Endothelial cell of umbilical vein (primary cell): ENCODE measurements around the gene GDI2.

Source experiments
- CTCF ChIP-seq, 2 donors: IDR thresholded peaks; 1 replicate in 1 of 2; 2 replicates in 1 of 2; pipeline ENCODE4 v1.5.1; 2011; ENCODE audit warnings: low read length in 2 of 2, mild to moderate bottlenecking in 2 of 2, moderate library complexity in 2 of 2, control low read depth in 1 of 2, inconsistent platforms in 1 of 2, low read depth in 1 of 2; ENCODE audit not compliant: insufficient read depth in 1 of 2; ENCODE audit errors: extremely low read depth in 1 of 2
- EZH2 ChIP-seq: IDR thresholded peaks from 2 replicates; pipeline ENCODE4 v1.6.1; 2012; ENCODE audit warnings: borderline replicate concordance, low read depth, mild to moderate bottlenecking, moderate library complexity, low read length, inconsistent platforms; ENCODE audit not compliant: severe bottlenecking
- FOS ChIP-seq: IDR thresholded peaks from 2 replicates; pipeline ENCODE4 v1.6.1; 2011; ENCODE audit warnings: mild to moderate bottlenecking, low read length, moderate library complexity, borderline replicate concordance; ENCODE audit not compliant: insufficient read depth
- JUN ChIP-seq: IDR thresholded peaks from 2 replicates; pipeline ENCODE4 v1.6.1; 2011; ENCODE audit warnings: borderline replicate concordance, low read depth; ENCODE audit not compliant: insufficient read length, insufficient read depth
- MAX ChIP-seq: IDR thresholded peaks from 2 replicates; pipeline ENCODE4 v1.6.1; 2011; ENCODE audit not compliant: insufficient read depth, insufficient read length
- MYC ChIP-seq: IDR thresholded peaks from one replicate; pipeline ENCODE4 v1.6.1; 2011; ENCODE audit warnings: mild to moderate bottlenecking, low read depth, low read length
- POLR2A ChIP-seq: IDR thresholded peaks from 2 replicates; pipeline ENCODE4 v1.6.1; 2012; ENCODE audit warnings: low read depth, mild to moderate bottlenecking, control low read depth, low read length
- POLR2AphosphoS5 ChIP-seq: IDR thresholded peaks from 2 replicates; pipeline ENCODE4 v1.6.1; 2012; ENCODE audit warnings: low read depth, mild to moderate bottlenecking, control low read depth, low read length, moderate library complexity; ENCODE audit not compliant: insufficient read depth

GRCh38 chr10:5758927-5759326 lies 54.3 kb downstream of the GDI2 start:
- no peak for TF ChIP-seq POLR2A
- no peak for TF ChIP-seq CTCF (IDR thresholded peaks at IDR 0.05; ENCODE audit: extremely low read depth in 1 of 2, insufficient read depth in 1 of 2, low read depth in 1 of 2, low read length in 2 of 2)
- no peak for TF ChIP-seq EZH2
- no peak for TF ChIP-seq FOS
- no peak for TF ChIP-seq JUN
- TF ChIP-seq MAX, result no peak
- TF ChIP-seq POLR2AphosphoS5, result no peak
- no peak for TF ChIP-seq MYC
